Neural progenitor cell (in vitro differentiated cells): ENCODE data around the gene BCAS3. TPM values are rescaled to one million over a fixed set of nuclear protein-coding genes. Genes with fewer than 3 reads are reported as not detected.

Experiments used
- DNase-seq: peaks from one replicate; pipeline ENCODE4 v3.0.0-alpha.2; 2016; ENCODE audit warnings: low spot score
- H2AFZ ChIP-seq: fragments of 200-600 bp; sonication (generic); replicated peaks from 2 replicates; pipeline ENCODE4 v1.6.1; 2016; ENCODE audit warnings: antibody characterized with exemption
- H3F3A ChIP-seq: fragments of 200-600 bp; sonication (generic); 2 replicates; pipeline ENCODE4 v1.6.1; 2016; ENCODE audit warnings: antibody characterized with exemption, low read depth
- H3K27ac ChIP-seq: fragments of 200-600 bp; sonication (generic); 2 replicates; pipeline ENCODE4 v1.5.1; 2016; ENCODE audit warnings: mild to moderate bottlenecking
- H3K27me3 ChIP-seq: fragments of 200-600 bp; sonication (generic); 2 replicates; pipeline ENCODE4 v1.6.1; 2016; ENCODE audit warnings: mild to moderate bottlenecking, moderate library complexity
- H3K36me3 ChIP-seq: fragments of 200-600 bp; sonication (generic); 2 replicates; pipeline ENCODE4 v1.5.1; 2016
- H3K4me1 ChIP-seq: fragments of 200-600 bp; sonication (generic); 2 replicates; pipeline ENCODE4 v1.6.1; 2016; ENCODE audit warnings: mixed run types
- H3K4me2 ChIP-seq: fragments of 200-600 bp; sonication (generic); 2 replicates; pipeline ENCODE4 v1.6.1; 2016
- H3K4me3 ChIP-seq: fragments of 200-600 bp; sonication (generic); 2 replicates; pipeline ENCODE4 v1.5.1; 2016
- H3K79me2 ChIP-seq: fragments of 200-600 bp; sonication (generic); 2 replicates; pipeline ENCODE4 v1.6.1; 2016; ENCODE audit warnings: low read depth
- H3K9ac ChIP-seq: fragments of 200-600 bp; sonication (generic); 2 replicates; pipeline ENCODE4 v1.6.1; 2016
- H3K9me3 ChIP-seq: fragments of 200-600 bp; sonication (generic); 2 replicates; pipeline ENCODE4 v1.5.1; 2016; ENCODE audit warnings: low read depth
- H4K20me1 ChIP-seq: fragments of 200-600 bp; sonication (generic); 2 replicates; pipeline ENCODE4 v1.6.1; 2016; ENCODE audit warnings: low read depth
- H3K27ac Mint-ChIP-seq: 3 replicates; pipeline ENCODE4 v1.8.0; 2021; ENCODE audit warnings: mixed read lengths
- H3K27me3 Mint-ChIP-seq: 2 replicates; pipeline ENCODE4 v1.8.0; 2022; ENCODE audit warnings: low read depth, mild to moderate bottlenecking, inconsistent platforms, moderate library complexity, mixed read lengths; ENCODE audit not compliant: insufficient read depth
- H3K36me3 Mint-ChIP-seq: 3 replicates; pipeline ENCODE4 v1.8.0; 2021; ENCODE audit warnings: mixed read lengths
- H3K4me1 Mint-ChIP-seq: 3 replicates; pipeline ENCODE4 v1.8.0; 2021; ENCODE audit warnings: mixed read lengths
- H3K4me3 Mint-ChIP-seq: 3 replicates; pipeline ENCODE4 v1.8.0; 2021; ENCODE audit warnings: mild to moderate bottlenecking, moderate library complexity, mixed read lengths
- H3K9me3 Mint-ChIP-seq: 3 replicates; pipeline ENCODE4 v1.8.0; 2020; ENCODE audit warnings: mixed read lengths
- EZH2 ChIP-seq: fragments of 200-600 bp; sonication (generic); IDR thresholded peaks from 2 replicates; pipeline ENCODE4 v1.6.1; 2017; ENCODE audit warnings: antibody characterized with exemption, mild to moderate bottlenecking, moderate library complexity
- EZH2phosphoT487 ChIP-seq: fragments of 200-600 bp; sonication (generic); IDR thresholded peaks from 2 replicates; pipeline ENCODE4 v1.6.1; 2017; ENCODE audit warnings: antibody characterized with exemption
- total RNA-seq: library from RNA; depleted of rRNA; stranded (reverse); fragments of >200 nt; gene quantifications from 2 replicates; pipeline ENCODE4 v1.2.3, GENCODE V29; 2015; ENCODE audit warnings: low replicate concordance
- TF ChIP-seq, protein P1 (sequence below): fragments of 200-600 bp; sonication (generic); IDR thresholded peaks from 2 replicates; pipeline ENCODE4 v1.5.1; 2017; ENCODE audit warnings: antibody characterized with exemption, mild to moderate bottlenecking

Gene BCAS3
- total RNA-seq, 1 donor from 2014 or later, result 60.9 TPM

GRCh38 chr17:61249649-61250299 is 572.1 kb downstream of the BCAS3 start:
- H3K9me3 Mint-ChIP-seq, result no peaks in the 10 kb centered on the region
- TF ChIP-seq EZH2phosphoT487 (no peak), EZH2 (no peak)
- TF ChIP-seq, protein P1, sequence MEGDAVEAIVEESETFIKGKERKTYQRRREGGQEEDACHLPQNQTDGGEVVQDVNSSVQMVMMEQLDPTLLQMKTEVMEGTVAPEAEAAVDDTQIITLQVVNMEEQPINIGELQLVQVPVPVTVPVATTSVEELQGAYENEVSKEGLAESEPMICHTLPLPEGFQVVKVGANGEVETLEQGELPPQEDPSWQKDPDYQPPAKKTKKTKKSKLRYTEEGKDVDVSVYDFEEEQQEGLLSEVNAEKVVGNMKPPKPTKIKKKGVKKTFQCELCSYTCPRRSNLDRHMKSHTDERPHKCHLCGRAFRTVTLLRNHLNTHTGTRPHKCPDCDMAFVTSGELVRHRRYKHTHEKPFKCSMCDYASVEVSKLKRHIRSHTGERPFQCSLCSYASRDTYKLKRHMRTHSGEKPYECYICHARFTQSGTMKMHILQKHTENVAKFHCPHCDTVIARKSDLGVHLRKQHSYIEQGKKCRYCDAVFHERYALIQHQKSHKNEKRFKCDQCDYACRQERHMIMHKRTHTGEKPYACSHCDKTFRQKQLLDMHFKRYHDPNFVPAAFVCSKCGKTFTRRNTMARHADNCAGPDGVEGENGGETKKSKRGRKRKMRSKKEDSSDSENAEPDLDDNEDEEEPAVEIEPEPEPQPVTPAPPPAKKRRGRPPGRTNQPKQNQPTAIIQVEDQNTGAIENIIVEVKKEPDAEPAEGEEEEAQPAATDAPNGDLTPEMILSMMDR, result no peak
- H3K4me2 ChIP-seq, result no peak overlapping the region
- peaks cover 17% of the 10 kb centered on the region for H3F3A ChIP-seq
- no peaks in the 10 kb centered on the region for H3K9me3 ChIP-seq
- no peaks in the 10 kb centered on the region for H3K79me2 ChIP-seq
- H2AFZ ChIP-seq, result no peak overlapping the region
- no peak overlapping the region for H3K4me3 Mint-ChIP-seq
- no peaks in the 10 kb centered on the region for H3K27me3 Mint-ChIP-seq
- H3K27me3 ChIP-seq, result no peaks in the 10 kb centered on the region
- no peaks in the 10 kb centered on the region for H4K20me1 ChIP-seq
- H3K36me3 ChIP-seq, result no peaks in the 10 kb centered on the region
- no peak for DNase-seq
- H3K27ac Mint-ChIP-seq, result no peak overlapping the region
- H3K36me3 Mint-ChIP-seq, result no peaks in the 10 kb centered on the region
- H3K4me1 ChIP-seq, result peaks cover 14% of the 10 kb centered on the region
- no peak overlapping the region for H3K9ac ChIP-seq
- no peak overlapping the region for H3K4me3 ChIP-seq
- peaks cover 20% of the 10 kb centered on the region for H3K4me1 Mint-ChIP-seq
- no peak overlapping the region for H3K27ac ChIP-seq

GRCh38 chr17:61250335-61250890 is 572.8 kb downstream of the BCAS3 start:
- Histone ChIP-seq H3K9ac (no peak overlapping the region), H3K4me1 (peaks cover 14% of the 10 kb centered on the region), H3K27ac (no peak overlapping the region), H3K27me3 (no peaks in the 10 kb centered on the region), H3K9me3 (no peaks in the 10 kb centered on the region), H3K4me2 (no peak overlapping the region), H3K79me2 (no peaks in the 10 kb centered on the region), H3K36me3 (no peaks in the 10 kb centered on the region), H3F3A (peaks cover 19% of the 10 kb centered on the region), H2AFZ (no peak overlapping the region), H4K20me1 (no peaks in the 10 kb centered on the region), H3K4me3 (no peak overlapping the region)
- H3K4me1 Mint-ChIP-seq, result peaks cover 23% of the 10 kb centered on the region
- H3K27me3 Mint-ChIP-seq, result no peaks in the 10 kb centered on the region
- H3K9me3 Mint-ChIP-seq, result no peaks in the 10 kb centered on the region
- DNase-seq, result no peak
- TF ChIP-seq EZH2phosphoT487, result no peak
- no peak for TF ChIP-seq EZH2
- TF ChIP-seq, protein P1, result no peak
- no peak overlapping the region for H3K27ac Mint-ChIP-seq
- no peaks in the 10 kb centered on the region for H3K36me3 Mint-ChIP-seq
- no peak overlapping the region for H3K4me3 Mint-ChIP-seq

GRCh38 chr17:61251939-61252865 is 574.6 kb downstream of the BCAS3 start:
- Histone ChIP-seq H3F3A (peaks cover 16% of the 10 kb centered on the region), H3K9ac (no peak overlapping the region), H3K27ac (no peak overlapping the region), H3K9me3 (no peaks in the 10 kb centered on the region), H4K20me1 (no peaks in the 10 kb centered on the region), H3K4me3 (no peak overlapping the region), H3K27me3 (no peaks in the 10 kb centered on the region), H3K79me2 (no peaks in the 10 kb centered on the region), H2AFZ (no peak overlapping the region), H3K4me2 (no peak overlapping the region), H3K36me3 (no peaks in the 10 kb centered on the region), H3K4me1 (peaks cover 10% of the 10 kb centered on the region)
- H3K27ac Mint-ChIP-seq, result no peak overlapping the region
- H3K36me3 Mint-ChIP-seq, result no peaks in the 10 kb centered on the region
- no peaks in the 10 kb centered on the region for H3K27me3 Mint-ChIP-seq
- H3K4me3 Mint-ChIP-seq, result no peak overlapping the region
- H3K9me3 Mint-ChIP-seq, result no peaks in the 10 kb centered on the region
- no peak for TF ChIP-seq EZH2phosphoT487
- no peak for TF ChIP-seq EZH2
- TF ChIP-seq, protein P1, result no peak
- no peak for DNase-seq
- peaks cover 23% of the 10 kb centered on the region for H3K4me1 Mint-ChIP-seq
